HEK293 (cell line): ENCODE data around the gene MAP1A.
A peak's percentile ranks its signal among the peaks of the same experiment; 100 is the strongest.

Experiments used
- CTCF ChIA-PET: fragments of 350-600 bp; formaldehyde crosslinking; extraction: SDS; loops from one replicate; lab custom pipeline; 2021; ENCODE audit warnings: antibody characterized with exemption; lab: Yijun Ruan, JAX
- POLR2A ChIA-PET: fragments of 300-600 bp; formaldehyde crosslinking; extraction: SDS; loops from one replicate; lab custom pipeline; 2020; ENCODE audit warnings: antibody characterized with exemption, inconsistent platforms; lab: Yijun Ruan, JAX
- H3K27ac ChIP-seq: fragments of 200-500 bp; sonication (Bioruptor generic); 2 replicates; pipeline ENCODE4 v1.5.1; 2014; ENCODE audit warnings: low read depth, low read length, control low read depth, inconsistent platforms; ENCODE audit errors: extremely low read depth
- H3K36me3 ChIP-seq, 2 experiments: fragments of 200-500 bp in 1 of 2; sonication (Bioruptor generic) in 1 of 2; 1 replicate in 1 of 2; 2 replicates in 1 of 2; pipeline ENCODE4 v1.5.1; 2014 to 2017; ENCODE audit warnings: inconsistent platforms in 2 of 2, low read length in 2 of 2; ENCODE audit not compliant: control insufficient read depth in 2 of 2, insufficient read depth in 1 of 2
- H3K4me1 ChIP-seq: fragments of 200-500 bp; sonication (Bioruptor generic); 2 replicates; pipeline ENCODE4 v1.5.1; 2014; ENCODE audit warnings: mild to moderate bottlenecking, low read length, inconsistent platforms; ENCODE audit not compliant: control insufficient read depth, insufficient read depth
- H3K4me3 ChIP-seq: 2 replicates; pipeline ENCODE4 v1.5.1; 2011; ENCODE audit warnings: low read depth, mild to moderate bottlenecking, control low read depth, low read length, moderate library complexity
- H3K9me3 ChIP-seq: fragments of 200-500 bp; sonication (Bioruptor generic); 2 replicates; pipeline ENCODE4 v1.5.1; 2014; ENCODE audit warnings: low read depth, low read length, inconsistent platforms; ENCODE audit not compliant: control insufficient read depth, insufficient read depth
- EGR2 ChIP-seq: fragments of 450-650 bp; formaldehyde crosslinking; IDR thresholded peaks from 2 replicates; pipeline ENCODE4 v1.5.1; 2016; ENCODE audit warnings: low read depth, missing biosample characterization, missing genetic modification characterization
- HOXA7 ChIP-seq: sonication (generic); formaldehyde crosslinking; IDR thresholded peaks from 2 replicates; pipeline ENCODE4 v1.8.1; 2022; ENCODE audit warnings: missing genetic modification reagents, borderline replicate concordance
- MYNN ChIP-seq: fragments of 450-650 bp; formaldehyde crosslinking; IDR thresholded peaks from 2 replicates; pipeline ENCODE4 v1.5.1; 2016; ENCODE audit warnings: missing biosample characterization, missing genetic modification characterization, borderline replicate concordance
- OSR2 ChIP-seq: fragments of 450-650 bp; formaldehyde crosslinking; IDR thresholded peaks from 2 replicates; pipeline ENCODE4 v1.5.1; 2016; ENCODE audit warnings: missing biosample characterization, missing genetic modification characterization
- OVOL3 ChIP-seq: fragments of 450-650 bp; formaldehyde crosslinking; IDR thresholded peaks from 2 replicates; pipeline ENCODE4 v1.5.1; 2016; ENCODE audit warnings: missing biosample characterization, missing genetic modification characterization
- SCRT2 ChIP-seq: fragments of 450-650 bp; formaldehyde crosslinking; IDR thresholded peaks from 2 replicates; pipeline ENCODE4 v1.5.1; 2016; ENCODE audit warnings: missing biosample characterization, missing genetic modification characterization
- SP2 ChIP-seq: fragments of 450-650 bp; formaldehyde crosslinking; IDR thresholded peaks from 2 replicates; pipeline ENCODE4 v1.5.1; 2016; ENCODE audit warnings: missing biosample characterization, missing genetic modification characterization
- ZBTB48 ChIP-seq: fragments of 450-650 bp; formaldehyde crosslinking; IDR thresholded peaks from 2 replicates; pipeline ENCODE4 v1.5.1; 2016; ENCODE audit warnings: missing biosample characterization, missing genetic modification characterization
- ZFHX2 ChIP-seq: fragments of 450-650 bp; formaldehyde crosslinking; conservative IDR thresholded peaks from 2 replicates; pipeline ENCODE4 v1.5.1; 2016; ENCODE audit warnings: missing biosample characterization, missing genetic modification characterization
- ZNF148 ChIP-seq: fragments of 450-650 bp; formaldehyde crosslinking; IDR thresholded peaks from 2 replicates; pipeline ENCODE4 v1.5.0; 2017; ENCODE audit warnings: missing biosample characterization, missing genetic modification characterization, borderline replicate concordance
- ZNF174 ChIP-seq: fragments of 450-650 bp; formaldehyde crosslinking; IDR thresholded peaks from 2 replicates; pipeline ENCODE4 v1.5.0; 2017; ENCODE audit warnings: missing biosample characterization, mild to moderate bottlenecking, missing genetic modification characterization
- ZNF184 ChIP-seq: fragments of 450-650 bp; IDR thresholded peaks from 2 replicates; pipeline ENCODE4 v1.5.1; 2018; ENCODE audit warnings: missing biosample characterization, mild to moderate bottlenecking, missing genetic modification characterization
- ZNF335 ChIP-seq: fragments of 450-650 bp; formaldehyde crosslinking; conservative IDR thresholded peaks from 2 replicates; pipeline ENCODE4 v1.5.1; 2016; ENCODE audit warnings: missing biosample characterization, missing genetic modification characterization
- ZNF391 ChIP-seq: fragments of 450-650 bp; formaldehyde crosslinking; IDR thresholded peaks from 2 replicates; pipeline ENCODE4 v1.5.1; 2016; ENCODE audit warnings: low read depth, missing biosample characterization, missing genetic modification characterization, borderline replicate concordance
- ZNF449 ChIP-seq: fragments of 450-650 bp; formaldehyde crosslinking; IDR thresholded peaks from 2 replicates; pipeline ENCODE4 v1.5.1; 2017; ENCODE audit warnings: missing biosample characterization, mild to moderate bottlenecking, missing genetic modification characterization, moderate library complexity
- ZNF48 ChIP-seq: fragments of 450-650 bp; formaldehyde crosslinking; IDR thresholded peaks from 2 replicates; pipeline ENCODE4 v1.5.1; 2016; ENCODE audit warnings: missing biosample characterization, missing genetic modification characterization
- ZNF600 ChIP-seq: fragments of 450-650 bp; formaldehyde crosslinking; IDR thresholded peaks from 2 replicates; pipeline ENCODE4 v1.5.1; 2016; ENCODE audit warnings: missing biosample characterization, missing genetic modification characterization
- ZNF677 ChIP-seq: fragments of 450-650 bp; IDR thresholded peaks from 2 replicates; pipeline ENCODE4 v1.5.0; 2018; ENCODE audit warnings: missing biosample characterization, mild to moderate bottlenecking, missing genetic modification characterization, moderate library complexity
- ZNF776 ChIP-seq: fragments of 450-650 bp; formaldehyde crosslinking; IDR thresholded peaks from 2 replicates; pipeline ENCODE4 v1.5.0; 2017; ENCODE audit warnings: missing biosample characterization, missing genetic modification characterization, borderline replicate concordance
- TF ChIP-seq, protein P1 (sequence below): fragments of 450-650 bp; formaldehyde crosslinking; IDR thresholded peaks from 2 replicates; pipeline ENCODE4 v1.5.1; 2016; ENCODE audit warnings: missing biosample characterization, missing genetic modification characterization
- TF ChIP-seq, protein P2 (sequence below): fragments of 450-650 bp; formaldehyde crosslinking; conservative IDR thresholded peaks from 2 replicates; pipeline ENCODE4 v1.5.1; 2016; ENCODE audit warnings: low read depth, missing biosample characterization, missing genetic modification characterization

The MAP1A gene

DNA sequence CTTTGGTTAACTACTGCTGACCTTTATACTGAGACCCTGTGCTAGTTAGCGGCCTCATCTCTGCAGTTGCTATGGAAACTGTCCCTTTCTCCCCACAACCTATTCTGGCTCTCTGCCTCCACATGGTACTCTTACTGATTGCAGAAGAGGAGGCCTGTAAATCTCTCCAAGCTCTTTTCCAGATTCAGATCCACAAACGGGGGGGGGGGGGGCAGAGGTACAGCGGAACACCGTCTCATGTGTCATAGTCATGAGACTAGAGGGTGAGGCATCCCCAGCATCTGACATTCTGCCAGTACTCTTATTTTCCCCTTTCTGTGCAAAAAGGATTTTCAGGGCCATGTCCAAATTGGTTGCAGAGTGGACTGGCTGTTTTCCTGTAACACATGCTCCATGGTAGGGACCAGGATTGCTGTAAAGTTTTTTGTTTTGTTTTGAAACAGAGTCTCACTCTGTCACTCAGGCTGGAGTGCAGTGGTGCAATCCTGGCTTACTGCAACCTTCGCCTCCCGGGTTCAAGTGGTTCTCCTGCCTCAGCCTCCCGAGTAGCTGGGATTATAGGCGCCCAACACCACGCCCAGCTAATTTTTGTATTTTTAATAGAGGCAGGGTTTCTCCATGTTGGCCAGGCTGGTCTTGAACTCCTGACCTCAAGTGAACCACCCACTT lies 8.3 kb upstream of the MAP1A start:
- Histone ChIP-seq H3K4me3 (no peak overlapping the region), H3K27ac (no peak overlapping the region), H3K36me3 (no peaks in the 10 kb centered on the region), H3K9me3 (no peaks in the 10 kb centered on the region), H3K4me1 (peaks cover 7% of the 10 kb centered on the region)
- ChIA-PET CTCF (no interaction called here), POLR2A (no interaction called here)
- TF ChIP-seq, protein P1, sequence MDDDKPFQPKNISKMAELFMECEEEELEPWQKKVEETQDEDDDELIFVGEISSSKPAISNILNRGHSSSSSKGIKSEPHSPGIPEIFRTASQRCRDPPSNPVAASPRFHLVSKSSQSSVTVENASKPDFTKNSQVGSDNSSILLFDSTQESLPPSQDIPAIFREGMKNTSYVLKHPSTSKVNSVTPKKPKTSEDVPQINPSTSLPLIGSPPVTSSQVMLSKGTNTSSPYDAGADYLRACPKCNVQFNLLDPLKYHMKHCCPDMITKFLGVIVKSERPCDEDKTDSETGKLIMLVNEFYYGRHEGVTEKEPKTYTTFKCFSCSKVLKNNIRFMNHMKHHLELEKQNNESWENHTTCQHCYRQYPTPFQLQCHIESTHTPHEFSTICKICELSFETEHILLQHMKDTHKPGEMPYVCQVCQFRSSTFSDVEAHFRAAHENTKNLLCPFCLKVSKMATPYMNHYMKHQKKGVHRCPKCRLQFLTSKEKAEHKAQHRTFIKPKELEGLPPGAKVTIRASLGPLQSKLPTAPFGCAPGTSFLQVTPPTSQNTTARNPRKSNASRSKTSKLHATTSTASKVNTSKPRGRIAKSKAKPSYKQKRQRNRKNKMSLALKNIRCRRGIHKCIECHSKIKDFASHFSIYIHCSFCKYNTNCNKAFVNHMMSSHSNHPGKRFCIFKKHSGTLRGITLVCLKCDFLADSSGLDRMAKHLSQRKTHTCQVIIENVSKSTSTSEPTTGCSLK: no peak
- TF ChIP-seq ZNF335 (peak; percentile 41; the same call in 1 of the 2 replicates), MYNN (tag by site-specific recombination) (0 out of 2 replicates have a peak, but pooled peaks have one; percentile 25), SCRT2 (tag by site-specific recombination) (no peak), ZNF148 (tag by site-specific recombination) (no peak), ZNF174 (tag by site-specific recombination) (no peak), ZFHX2 (tag by site-specific recombination) (peak; percentile 60), HOXA7 (CRISPR knock-in tag) (no peak)
- TF ChIP-seq, protein P2, sequence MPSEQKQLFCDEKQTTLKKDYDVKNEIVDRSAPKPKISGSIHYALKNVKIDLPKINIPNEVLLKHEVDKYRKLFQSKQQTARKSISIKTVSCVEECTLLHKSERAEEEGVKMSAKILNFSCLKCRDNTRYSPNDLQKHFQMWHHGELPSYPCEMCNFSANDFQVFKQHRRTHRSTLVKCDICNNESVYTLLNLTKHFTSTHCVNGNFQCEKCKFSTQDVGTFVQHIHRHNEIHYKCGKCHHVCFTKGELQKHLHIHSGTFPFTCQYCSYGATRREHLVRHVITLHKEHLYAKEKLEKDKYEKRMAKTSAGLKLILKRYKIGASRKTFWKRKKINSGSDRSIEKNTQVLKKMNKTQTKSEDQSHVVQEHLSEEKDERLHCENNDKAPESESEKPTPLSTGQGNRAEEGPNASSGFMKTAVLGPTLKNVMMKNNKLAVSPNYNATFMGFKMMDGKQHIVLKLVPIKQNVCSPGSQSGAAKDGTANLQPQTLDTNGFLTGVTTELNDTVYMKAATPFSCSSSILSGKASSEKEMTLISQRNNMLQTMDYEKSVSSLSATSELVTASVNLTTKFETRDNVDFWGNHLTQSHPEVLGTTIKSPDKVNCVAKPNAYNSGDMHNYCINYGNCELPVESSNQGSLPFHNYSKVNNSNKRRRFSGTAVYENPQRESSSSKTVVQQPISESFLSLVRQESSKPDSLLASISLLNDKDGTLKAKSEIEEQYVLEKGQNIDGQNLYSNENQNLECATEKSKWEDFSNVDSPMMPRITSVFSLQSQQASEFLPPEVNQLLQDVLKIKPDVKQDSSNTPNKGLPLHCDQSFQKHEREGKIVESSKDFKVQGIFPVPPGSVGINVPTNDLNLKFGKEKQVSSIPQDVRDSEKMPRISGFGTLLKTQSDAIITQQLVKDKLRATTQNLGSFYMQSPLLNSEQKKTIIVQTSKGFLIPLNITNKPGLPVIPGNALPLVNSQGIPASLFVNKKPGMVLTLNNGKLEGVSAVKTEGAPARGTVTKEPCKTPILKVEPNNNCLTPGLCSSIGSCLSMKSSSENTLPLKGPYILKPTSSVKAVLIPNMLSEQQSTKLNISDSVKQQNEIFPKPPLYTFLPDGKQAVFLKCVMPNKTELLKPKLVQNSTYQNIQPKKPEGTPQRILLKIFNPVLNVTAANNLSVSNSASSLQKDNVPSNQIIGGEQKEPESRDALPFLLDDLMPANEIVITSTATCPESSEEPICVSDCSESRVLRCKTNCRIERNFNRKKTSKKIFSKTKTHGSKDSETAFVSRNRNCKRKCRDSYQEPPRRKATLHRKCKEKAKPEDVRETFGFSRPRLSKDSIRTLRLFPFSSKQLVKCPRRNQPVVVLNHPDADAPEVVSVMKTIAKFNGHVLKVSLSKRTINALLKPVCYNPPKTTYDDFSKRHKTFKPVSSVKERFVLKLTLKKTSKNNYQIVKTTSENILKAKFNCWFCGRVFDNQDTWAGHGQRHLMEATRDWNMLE (tag by site-specific recombination): no peak

- Histone ChIP-seq H3K9me3 (no peaks in the 10 kb centered on the region), H3K4me3 (no peak overlapping the region), H3K4me1 (peaks cover 7% of the 10 kb centered on the region), H3K36me3 (no peaks in the 10 kb centered on the region)
- POLR2A ChIA-PET: interaction anchor here (0.5 to 1.7 kb wide), 8 partner anchors 9 to 1702 kb away, joined by 3 to 17 read pairs (median 4); partner anchors contain the start of gene TP53BP1
- TF ChIP-seq ZNF600: 0 out of 2 replicates have a peak, but pooled peaks have one; percentile 10
- no peak for TF ChIP-seq ZNF184 (tag by site-specific recombination)
- 0 out of 2 replicates have a peak, but pooled peaks have one; percentile 60 for TF ChIP-seq EGR2
- TF ChIP-seq OSR2 (tag by site-specific recombination): no peak
- TF ChIP-seq ZNF776: no peak
- no peak for TF ChIP-seq ZNF677 (tag by site-specific recombination)
- no peak for TF ChIP-seq ZNF391
- no peak for TF ChIP-seq ZNF48 (tag by site-specific recombination)
- peak; percentile 22; the same call in 1 of the 2 replicates for TF ChIP-seq SP2 (tag by site-specific recombination)
- TF ChIP-seq ZBTB48 (tag by site-specific recombination): no peak
- TF ChIP-seq OVOL3 (tag by site-specific recombination): no peak
- no peak for TF ChIP-seq MYNN (tag by site-specific recombination)
- no peak for TF ChIP-seq ZNF449
- TF ChIP-seq, all 188 proteins: peak for 3
- no peak overlapping the region for H3K27ac ChIP-seq
- CTCF ChIA-PET: interaction anchor here (0.6 kb wide), 1 partner anchor 10 kb away, joined by 4 read pairs; no protein-coding TSS in a partner anchor
Measured at GRCh38 chr15:43509660-43510199, 7.7 kb upstream of the MAP1A start.
